Progenitor cell of endocrine pancreas (in vitro differentiated cells): ENCODE results near the gene IL1A. TPM values are rescaled to one million over a fixed set of nuclear protein-coding genes. Genes with fewer than 3 reads are reported as not detected.
"Not testable (repeated sequence)": the region's sequence is repeated elsewhere in the genome, so short reads cannot be mapped to it uniquely, and the experiment has no call there.

Experiments used
- DNase-seq: peaks from one replicate; pipeline ENCODE4 v3.0.0; 2021; ENCODE audit warnings: low spot score; ENCODE audit not compliant: unreplicated experiment
- H3K27ac Mint-ChIP-seq: 2 replicates; pipeline ENCODE4 v1.8.0; 2021; ENCODE audit warnings: mild to moderate bottlenecking, moderate library complexity, mixed read lengths
- H3K27me3 Mint-ChIP-seq: 2 replicates; pipeline ENCODE4 v1.8.0; 2021; ENCODE audit warnings: mixed read lengths
- H3K36me3 Mint-ChIP-seq: 2 replicates; pipeline ENCODE4 v1.8.0; 2022; ENCODE audit warnings: mixed read lengths; ENCODE audit not compliant: insufficient read depth
- H3K4me1 Mint-ChIP-seq: 2 replicates; pipeline ENCODE4 v1.8.0; 2021; ENCODE audit warnings: low read depth, mixed read lengths
- H3K4me3 Mint-ChIP-seq: 2 replicates; pipeline ENCODE4 v1.8.0; 2021; ENCODE audit warnings: low read depth, mild to moderate bottlenecking, moderate library complexity, mixed read lengths
- H3K9me3 Mint-ChIP-seq: 2 replicates; pipeline ENCODE4 v1.8.0; 2021; ENCODE audit warnings: low read depth, mixed read lengths
- long read RNA-seq: library from polyadenylated mRNA; unstranded; transcript quantifications from one replicate; pipeline ENCODE4 v2.0.0, GENCODE V29; 2020
- total RNA-seq: library from RNA; stranded (reverse); gene quantifications from 2 replicates; pipeline ENCODE4 v1.2.1, GENCODE V29; 2021
- TF ChIP-seq, protein P1 (sequence below): fragments of 200-600 bp; sonication (generic); IDR thresholded peaks from one replicate; pipeline ENCODE4 v1.5.0; 2021; ENCODE audit warnings: antibody characterized with exemption, mild to moderate bottlenecking; ENCODE audit not compliant: unreplicated experiment

IL1A gene, protein sequence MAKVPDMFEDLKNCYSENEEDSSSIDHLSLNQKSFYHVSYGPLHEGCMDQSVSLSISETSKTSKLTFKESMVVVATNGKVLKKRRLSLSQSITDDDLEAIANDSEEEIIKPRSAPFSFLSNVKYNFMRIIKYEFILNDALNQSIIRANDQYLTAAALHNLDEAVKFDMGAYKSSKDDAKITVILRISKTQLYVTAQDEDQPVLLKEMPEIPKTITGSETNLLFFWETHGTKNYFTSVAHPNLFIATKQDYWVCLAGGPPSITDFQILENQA
- 0.12 TPM in 1 of 2 replicates, not detected in the other for total RNA-seq
- long read RNA-seq, result 0 reads

DNA sequence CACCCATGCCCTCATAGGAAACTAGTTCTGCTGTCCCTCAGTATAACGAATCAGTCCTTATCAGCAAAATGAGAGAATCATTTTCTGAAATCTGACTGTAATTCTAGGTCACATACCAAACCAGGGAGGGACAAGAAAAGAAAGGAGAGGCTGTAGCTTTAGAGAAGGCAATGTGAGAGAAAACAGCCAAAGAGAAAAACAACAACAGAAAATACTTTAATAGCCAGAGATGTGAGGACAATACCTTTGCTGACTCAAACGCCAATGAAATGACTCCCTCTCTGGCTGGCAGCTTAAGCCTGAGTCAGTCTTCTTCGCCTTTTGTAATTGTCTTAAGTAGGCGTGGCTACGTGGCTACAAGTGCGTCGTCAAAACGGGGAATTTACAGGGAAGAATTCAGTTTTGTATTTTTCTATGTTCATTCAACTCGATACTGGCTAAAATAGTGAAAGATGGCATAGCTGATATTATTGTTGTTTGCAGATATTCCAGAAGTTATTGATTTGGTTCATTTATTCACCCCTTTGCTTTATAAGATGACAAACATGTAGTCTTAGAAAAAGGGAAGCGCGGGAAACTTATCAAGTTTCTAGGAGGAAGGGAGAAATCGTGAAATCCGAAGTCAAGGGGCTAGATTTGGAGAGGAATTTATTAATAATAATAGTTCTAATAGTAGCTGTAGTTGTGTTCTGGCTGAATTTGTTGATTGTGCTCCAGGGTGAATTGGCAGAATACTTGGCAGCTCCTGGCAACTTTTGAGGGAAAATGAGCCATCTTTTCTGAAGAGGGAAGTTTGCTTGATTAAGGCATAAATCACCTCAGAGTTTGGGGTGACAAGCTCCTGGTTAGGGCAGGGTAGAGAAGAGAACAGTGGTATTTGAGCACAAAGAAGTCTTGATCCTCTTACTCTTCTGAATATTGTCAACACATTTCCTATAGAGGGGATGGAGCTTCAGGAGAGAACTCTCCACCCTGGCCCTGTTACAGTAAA is at the start of gene IL1A:
IL1A (minus strand) TSS at position 295 of the 991 bp plus-strand sequence. CDS start 723 bp downstream, outside the sequence.
- Mint-ChIP-seq H3K27me3 (peaks cover 23% of the 10 kb centered on the region), H3K36me3 (no peaks in the 10 kb centered on the region), H3K4me3 (no peak within 1 kb of the TSS), H3K27ac (no peak within 1 kb of the TSS), H3K4me1 (peaks cover 7% of the 10 kb centered on the region), H3K9me3 (no peaks in the 10 kb centered on the region)
- no peak for DNase-seq
- TF ChIP-seq, protein P1, sequence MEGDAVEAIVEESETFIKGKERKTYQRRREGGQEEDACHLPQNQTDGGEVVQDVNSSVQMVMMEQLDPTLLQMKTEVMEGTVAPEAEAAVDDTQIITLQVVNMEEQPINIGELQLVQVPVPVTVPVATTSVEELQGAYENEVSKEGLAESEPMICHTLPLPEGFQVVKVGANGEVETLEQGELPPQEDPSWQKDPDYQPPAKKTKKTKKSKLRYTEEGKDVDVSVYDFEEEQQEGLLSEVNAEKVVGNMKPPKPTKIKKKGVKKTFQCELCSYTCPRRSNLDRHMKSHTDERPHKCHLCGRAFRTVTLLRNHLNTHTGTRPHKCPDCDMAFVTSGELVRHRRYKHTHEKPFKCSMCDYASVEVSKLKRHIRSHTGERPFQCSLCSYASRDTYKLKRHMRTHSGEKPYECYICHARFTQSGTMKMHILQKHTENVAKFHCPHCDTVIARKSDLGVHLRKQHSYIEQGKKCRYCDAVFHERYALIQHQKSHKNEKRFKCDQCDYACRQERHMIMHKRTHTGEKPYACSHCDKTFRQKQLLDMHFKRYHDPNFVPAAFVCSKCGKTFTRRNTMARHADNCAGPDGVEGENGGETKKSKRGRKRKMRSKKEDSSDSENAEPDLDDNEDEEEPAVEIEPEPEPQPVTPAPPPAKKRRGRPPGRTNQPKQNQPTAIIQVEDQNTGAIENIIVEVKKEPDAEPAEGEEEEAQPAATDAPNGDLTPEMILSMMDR, result no peak

DNA sequence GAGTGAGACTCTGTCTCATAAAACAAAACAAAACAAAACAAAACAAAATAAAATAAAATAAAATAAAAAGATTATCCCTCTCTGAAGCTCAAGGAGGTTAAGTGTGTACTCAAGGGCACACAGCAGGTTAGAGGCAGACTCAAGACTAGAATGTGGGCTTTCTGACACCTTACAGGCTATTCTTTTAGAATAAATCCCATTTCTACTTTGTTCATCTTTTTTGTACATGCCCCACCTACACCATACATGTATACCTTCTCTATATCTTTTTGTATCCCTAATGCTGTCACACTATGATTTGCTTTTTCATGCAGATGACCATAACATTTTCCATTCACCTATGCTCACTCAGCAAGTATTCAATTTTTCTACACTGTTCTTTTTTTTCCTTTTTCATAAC is 49.7 kb upstream of the IL1A start:
- no peak for DNase-seq
- Mint-ChIP-seq H3K27ac (no peak overlapping the region), H3K4me3 (no peak overlapping the region)

DNA sequence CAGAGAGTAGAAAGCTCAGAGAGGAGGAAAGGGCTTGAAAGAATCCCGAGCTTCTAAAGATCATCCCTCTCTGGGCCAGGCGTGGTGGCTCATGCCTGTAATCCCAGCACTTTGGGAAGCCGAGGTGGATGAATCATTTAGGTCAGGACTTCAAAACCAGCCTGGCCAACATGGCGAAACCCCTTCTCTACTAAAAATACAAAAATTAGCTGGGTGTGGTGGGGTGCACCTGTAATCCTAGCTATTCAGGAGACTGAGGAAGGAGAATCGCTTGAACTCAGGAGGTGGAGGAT is 49.3 kb upstream of the IL1A start:
- H3K36me3 Mint-ChIP-seq, H3K27ac Mint-ChIP-seq, H3K4me1 Mint-ChIP-seq, H3K4me3 Mint-ChIP-seq, H3K9me3 Mint-ChIP-seq, DNase-seq: not testable (repeated sequence)
- H3K27me3 Mint-ChIP-seq, result peaks cover 73% of the 10 kb centered on the region

More for the DNA sequence above, 49.7 kb upstream of the IL1A start:
- Mint-ChIP-seq H3K4me1 (no peaks in the 10 kb centered on the region), H3K9me3 (no peaks in the 10 kb centered on the region), H3K27me3 (peaks cover 74% of the 10 kb centered on the region), H3K36me3 (no peaks in the 10 kb centered on the region)
- TF ChIP-seq, protein P1, result no peak

DNA sequence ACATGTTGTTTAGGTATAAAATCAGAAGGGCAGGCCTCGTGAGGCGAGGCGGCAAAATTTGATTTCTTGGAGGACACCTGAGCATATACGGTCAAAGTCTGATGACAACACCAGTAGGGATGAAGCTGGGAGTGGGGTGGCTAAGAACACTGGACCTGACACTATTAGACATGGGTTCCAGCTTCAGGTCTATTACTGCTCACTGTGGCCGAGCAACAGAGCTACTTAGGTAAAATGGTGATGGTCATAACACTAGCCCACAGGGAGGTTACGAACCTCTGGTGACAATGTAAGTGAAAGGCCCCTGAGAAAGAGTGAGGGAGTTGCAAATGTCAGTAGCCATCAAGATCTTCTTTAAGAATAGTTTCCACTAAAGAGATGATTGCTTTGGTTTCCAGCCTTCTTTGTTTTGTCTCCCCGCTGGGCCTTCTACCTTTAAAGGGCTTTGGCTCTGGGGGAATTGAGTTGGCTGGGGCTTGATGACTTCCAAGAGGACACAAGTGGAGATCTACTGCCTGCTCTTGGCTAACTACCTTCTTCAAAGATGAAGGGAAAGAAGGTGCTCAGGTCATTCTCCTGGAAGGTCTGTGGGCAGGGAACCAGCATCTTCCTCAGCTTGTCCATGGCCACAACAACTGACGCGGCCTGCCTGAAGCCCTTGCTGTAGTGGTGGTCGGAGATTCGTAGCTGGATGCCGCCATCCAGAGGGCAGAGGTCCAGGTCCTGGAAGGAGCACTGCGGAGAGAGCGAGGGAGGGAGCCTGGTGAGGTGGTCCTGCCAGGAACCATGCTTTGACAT is 48.7 kb upstream of the IL1A start:
- Mint-ChIP-seq H3K36me3 (no peaks in the 10 kb centered on the region), H3K27me3 (peaks cover 73% of the 10 kb centered on the region), H3K9me3 (no peaks in the 10 kb centered on the region), H3K4me1 (no peaks in the 10 kb centered on the region), H3K27ac (no peak overlapping the region), H3K4me3 (no peak overlapping the region)
- DNase-seq, result no peak
- TF ChIP-seq, protein P1, result no peak

- no peaks in the 10 kb centered on the region for H3K36me3 Mint-ChIP-seq
These were observed 47.9 kb upstream of the IL1A start for GRCh38 chr2:112831946-112832840.

More at GRCh38 chr2:112831946-112832840, 47.9 kb upstream of the IL1A start:
- no peak for DNase-seq
- H3K9me3 Mint-ChIP-seq, result no peaks in the 10 kb centered on the region
- H3K27me3 Mint-ChIP-seq, result peaks cover 78% of the 10 kb centered on the region
- TF ChIP-seq, protein P1, result no peak
- H3K4me1 Mint-ChIP-seq, result no peaks in the 10 kb centered on the region
- H3K27ac Mint-ChIP-seq, result no peak overlapping the region
- H3K4me3 Mint-ChIP-seq, result no peak overlapping the region
